Right forelimb (tissue), 1 donor: ENCODE data around the gene SMTN.
"Not testable (repeated sequence)": the region's sequence is repeated elsewhere in the genome, so short reads cannot be mapped to it uniquely, and the experiment has no call there.

Experiments
- DNase-seq: peaks from one replicate; pipeline ENCODE4 v3.0.0-alpha.2; 2018

Gene SMTN

DNA sequence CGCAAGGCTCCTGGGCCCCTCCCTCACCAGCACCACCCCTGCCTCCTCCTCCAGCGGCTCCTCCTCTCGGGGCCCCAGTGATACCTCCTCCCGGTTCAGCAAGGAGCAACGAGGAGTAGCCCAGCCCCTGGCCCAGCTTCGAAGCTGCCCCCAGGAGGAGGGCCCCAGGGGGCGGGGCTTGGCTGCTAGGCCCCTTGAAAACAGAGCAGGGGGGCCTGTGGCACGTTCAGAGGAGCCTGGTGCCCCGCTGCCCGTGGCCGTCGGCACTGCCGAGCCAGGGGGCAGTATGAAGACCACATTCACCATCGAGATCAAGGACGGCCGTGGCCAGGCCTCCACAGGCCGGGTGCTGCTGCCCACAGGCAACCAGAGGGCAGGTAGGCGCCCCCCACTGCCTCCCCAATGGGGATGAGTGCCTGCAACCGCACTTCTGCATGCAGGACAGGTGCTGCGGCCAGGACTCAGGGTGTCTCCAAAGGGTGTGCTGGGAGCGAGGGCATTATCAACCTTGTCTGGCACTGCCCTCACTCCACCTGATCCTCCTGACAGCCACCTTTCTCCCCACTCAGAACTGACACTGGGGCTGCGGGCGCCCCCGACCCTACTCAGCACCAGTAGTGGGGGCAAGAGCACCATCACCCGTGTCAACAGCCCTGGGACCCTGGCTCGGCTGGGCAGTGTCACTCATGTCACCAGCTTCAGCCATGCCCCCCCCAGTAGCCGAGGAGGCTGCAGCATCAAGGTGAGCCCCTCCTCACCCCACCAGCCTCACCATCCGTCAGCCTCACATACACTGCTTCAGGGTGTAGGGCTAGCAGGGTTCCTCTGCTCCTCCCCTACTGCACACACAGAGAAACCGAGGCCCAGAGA is 10.2 kb downstream of the SMTN start:
- peak; percentile 35 for DNase-seq

DNA sequence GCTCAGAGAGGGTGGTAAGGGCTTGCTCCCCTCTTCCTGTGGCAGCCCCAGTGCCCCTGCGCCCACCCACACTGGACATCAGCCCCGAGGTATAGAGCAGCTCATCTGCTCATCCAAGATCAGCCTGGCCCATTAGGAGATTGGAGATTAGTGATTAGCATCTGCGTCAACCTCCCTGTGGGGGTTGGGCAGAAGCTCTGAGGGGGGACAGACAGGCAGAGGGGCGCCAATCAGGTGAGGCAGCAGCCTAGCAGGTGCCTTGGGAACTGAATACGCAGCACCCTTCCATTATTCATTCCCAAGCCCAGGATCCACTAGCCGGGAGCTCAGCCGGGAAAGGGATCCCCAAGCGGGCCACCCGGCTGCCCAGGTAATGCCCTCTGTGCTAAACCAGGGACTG is 11.0 kb downstream of the SMTN start:
- DNase-seq, result no peak

GRCh38 chr22:31093086-31093850 is 12.2 kb downstream of the SMTN start:
- DNase-seq, result peak; percentile 58

GRCh38 chr22:31094021-31094551 is 13.0 kb downstream of the SMTN start:
- peak; percentile 48 for DNase-seq

GRCh38 chr22:31094741-31095140 is 13.6 kb downstream of the SMTN start:
- no peak for DNase-seq

GRCh38 chr22:31095637-31096249 is 14.6 kb downstream of the SMTN start:
- no peak for DNase-seq

GRCh38 chr22:31096657-31097279 is 15.7 kb downstream of the SMTN start:
- DNase-seq, result no peak

GRCh38 chr22:31097539-31097938 is 16.4 kb downstream of the SMTN start:
- not testable (repeated sequence) for DNase-seq

- DNase-seq, result no peak
Measured at GRCh38 chr22:31097941-31098631, 17.0 kb downstream of the SMTN start.

DNA sequence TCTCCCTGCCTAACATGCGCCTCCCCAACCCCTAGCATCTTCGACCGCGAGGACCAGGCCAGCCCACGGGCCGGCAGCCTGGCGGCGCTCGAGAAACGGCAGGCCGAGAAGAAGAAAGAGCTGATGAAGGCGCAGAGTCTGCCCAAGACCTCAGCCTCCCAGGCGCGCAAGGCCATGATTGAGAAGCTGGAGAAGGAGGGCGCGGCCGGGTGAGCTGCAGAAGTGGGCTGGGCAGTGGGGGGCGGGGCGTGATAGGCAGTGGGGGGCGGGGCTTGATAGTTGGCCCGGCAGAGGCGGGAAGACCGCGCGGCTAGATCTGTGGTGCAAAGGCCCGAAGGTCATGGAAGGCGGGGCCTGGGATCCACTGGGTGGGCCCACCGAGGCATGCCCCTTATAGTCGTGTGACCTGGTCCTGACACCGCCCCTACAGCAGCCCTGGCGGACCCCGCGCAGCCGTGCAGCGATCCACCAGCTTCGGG is 17.6 kb downstream of the SMTN start:
- peak; percentile 44 for DNase-seq

DNA sequence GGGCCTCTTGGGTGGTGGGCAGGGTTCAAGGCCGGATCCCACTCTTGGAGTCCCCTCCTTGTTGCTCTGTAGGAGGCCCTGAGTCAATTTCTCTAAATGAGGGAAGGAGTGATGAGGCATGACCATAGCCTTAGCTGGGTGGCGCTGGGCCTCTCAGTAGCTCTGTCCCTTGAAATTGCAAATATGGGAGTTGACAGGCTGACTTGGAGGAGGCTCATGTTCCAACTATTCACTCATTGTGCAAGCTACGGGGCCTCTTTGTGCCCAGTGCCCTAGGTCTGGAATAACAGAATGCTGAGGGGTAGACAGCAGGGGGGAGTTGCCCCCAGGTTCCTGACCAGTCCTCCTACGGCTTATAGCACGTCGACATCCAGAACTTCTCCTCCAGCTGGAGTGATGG is 18.3 kb downstream of the SMTN start:
- no peak for DNase-seq

DNA sequence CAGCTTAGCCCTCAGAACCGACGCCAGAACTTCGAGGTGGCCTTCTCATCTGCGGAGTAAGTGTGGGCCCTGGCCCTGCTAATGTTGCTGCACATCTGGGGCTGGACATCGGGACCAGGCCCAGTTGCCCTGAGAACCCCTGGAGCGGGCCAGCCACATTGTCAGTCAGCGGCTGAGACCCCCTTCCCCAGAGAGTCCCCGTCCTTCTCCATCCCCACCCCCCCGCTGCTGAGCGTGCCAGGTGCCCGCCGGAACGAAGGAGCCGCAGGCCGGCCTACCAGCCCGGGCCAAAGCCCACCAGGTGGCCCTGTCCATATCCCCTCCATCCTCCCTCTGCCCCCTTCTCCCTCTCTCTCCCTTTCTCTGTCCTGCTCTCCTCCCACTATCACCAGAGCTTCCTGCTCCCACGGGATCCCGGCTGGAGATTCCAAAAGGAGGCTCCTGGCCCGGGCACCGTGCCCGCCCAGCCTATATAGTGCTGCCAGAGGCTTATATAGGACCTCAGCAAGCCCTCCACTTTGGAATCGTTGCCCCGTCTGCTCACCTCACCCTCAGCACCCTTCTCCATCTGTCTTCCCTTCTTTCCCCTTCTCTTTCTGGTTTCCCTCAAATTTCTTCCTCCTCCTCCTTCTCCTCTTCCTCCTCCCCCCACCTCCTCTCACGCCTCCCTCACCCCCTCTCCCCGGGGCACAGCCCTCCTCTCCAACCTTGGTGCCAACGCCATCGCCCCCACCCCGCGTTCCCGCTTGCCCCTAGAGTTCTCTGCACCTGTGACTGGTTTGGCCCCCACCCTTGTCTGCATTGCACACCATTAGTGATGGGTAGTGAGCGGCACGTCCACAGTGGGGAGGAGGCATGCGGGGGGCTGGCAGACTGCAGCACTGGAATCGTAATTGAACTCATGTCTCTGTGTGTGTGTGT is 19.0 kb downstream of the SMTN start:
- DNase-seq, result no peak

GRCh38 chr22:31100762-31101525 is 19.8 kb downstream of the SMTN start:
- DNase-seq, result no peak

DNA sequence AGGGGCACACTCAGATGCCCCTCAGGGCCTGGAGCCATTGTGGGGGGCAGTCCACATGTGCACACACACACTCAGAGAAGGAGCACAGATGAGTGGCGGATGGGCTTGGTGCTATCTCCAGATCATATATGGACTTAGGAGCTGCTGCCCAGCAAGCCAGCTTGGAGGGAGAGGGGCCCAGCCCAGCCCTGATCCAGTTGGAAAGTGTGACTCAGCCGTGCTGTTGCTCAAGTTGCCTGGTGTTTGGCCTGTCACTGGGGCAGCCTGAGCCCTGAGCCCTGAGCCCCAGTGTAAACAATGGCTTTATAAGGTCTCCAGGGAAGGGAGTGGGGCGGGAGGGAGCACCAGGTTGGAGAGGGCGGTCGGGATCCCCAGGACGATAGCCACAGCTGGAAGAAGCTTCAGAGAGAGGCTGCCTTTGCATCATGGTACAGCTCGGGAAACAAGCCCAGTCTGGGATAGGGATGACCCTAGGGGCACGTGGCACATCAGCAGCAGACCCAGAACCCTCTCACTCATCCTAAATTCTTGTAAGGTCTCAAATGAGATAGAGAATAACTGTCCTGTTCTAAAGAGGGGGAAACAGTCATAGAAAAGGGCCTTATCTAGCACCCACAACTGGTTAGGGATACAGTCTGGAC is 21.4 kb downstream of the SMTN start:
- DNase-seq, result no peak

DNA sequence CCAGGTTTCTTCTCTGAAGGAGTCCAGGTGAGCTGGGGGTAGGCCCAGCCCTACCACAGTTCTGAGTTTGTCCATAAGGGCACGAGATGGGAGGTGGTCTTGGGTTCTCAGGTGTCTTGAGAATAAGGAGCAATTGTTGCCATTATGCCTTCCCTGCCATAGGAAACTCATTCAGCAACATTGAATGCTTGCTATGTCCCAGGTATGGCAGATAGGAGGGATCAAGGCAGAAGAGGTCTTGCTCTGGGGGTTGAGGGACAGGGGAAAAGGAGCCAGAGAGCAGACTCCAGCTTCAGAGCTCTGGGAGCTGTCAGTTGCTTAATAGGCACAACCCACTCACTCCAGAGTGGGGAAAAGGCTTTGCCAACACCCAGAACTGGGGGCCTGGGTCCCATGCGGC is 22.0 kb downstream of the SMTN start:
- no peak for DNase-seq

DNA sequence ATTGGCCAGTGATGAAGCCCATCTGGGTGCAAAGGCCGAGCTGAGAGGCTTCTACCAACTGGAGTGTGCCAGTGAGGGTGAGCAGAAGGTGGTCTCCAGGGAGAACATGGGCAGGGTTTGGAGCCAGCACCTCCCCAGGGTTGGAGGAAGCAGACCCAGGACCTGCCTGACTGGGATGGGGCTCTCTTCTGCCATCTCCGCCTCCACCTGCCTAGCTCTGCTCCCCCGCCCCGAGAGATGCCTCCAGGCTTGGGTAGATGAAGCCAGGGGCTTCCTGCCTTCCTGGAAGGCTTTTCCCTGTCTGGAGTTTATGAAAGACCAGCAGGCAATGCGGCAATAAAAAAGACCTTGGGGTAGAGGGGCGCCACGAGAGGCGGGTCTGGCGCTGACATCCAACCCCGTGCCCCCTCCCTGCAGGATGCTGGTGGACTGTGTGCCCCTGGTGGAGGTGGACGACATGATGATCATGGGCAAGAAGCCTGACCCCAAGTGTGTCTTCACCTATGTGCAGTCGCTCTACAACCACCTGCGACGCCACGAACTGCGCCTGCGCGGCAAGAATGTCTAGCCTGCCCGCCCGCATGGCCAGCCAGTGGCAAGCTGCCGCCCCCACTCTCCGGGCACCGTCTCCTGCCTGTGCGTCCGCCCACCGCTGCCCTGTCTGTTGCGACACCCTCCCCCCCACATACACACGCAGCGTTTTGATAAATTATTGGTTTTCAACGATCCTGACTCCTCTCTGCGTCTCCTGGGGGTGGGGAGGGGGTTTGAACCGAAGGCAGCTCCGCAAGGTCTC is 23.0 kb downstream of the SMTN start:
- DNase-seq, result no peak

- no peak for DNase-seq
Measured at GRCh38 chr22:31104869-31105268, 23.8 kb downstream of the SMTN start.

GRCh38 chr22:31105282-31105929 is 24.3 kb downstream of the SMTN start:
- no peak for DNase-seq
